ENCODE results near the gene MRPL11.

Gene MRPL11

DNA sequence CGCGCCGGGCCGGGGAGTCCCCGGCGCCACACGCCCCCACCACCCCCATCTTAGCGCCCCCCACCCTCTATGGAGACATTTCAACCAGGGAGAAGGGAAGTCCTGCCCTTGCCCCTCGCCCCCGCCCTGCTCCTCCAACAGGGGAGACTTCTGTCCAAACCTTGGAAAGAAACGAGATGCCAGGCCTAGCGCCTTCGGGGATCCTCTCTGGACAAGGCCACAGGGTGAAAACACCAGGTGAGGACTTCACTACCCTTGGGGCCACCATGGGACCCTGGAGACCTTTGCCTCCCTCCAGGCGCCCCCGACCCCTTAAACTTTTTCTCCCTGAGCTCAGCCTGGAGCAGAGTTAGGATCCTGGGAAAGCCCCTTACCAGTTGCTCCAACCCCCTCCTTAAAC, 29.4 kb downstream of the MRPL11 start:
- H3K4me3 ChIP-seq (ENCODE audit: low read length) = no peak overlapping the region
- no peak for TF ChIP-seq CTCF (conservative IDR thresholded peaks at IDR 0.05; ENCODE audit: low read depth, low read length)
- no peak for DNase-seq (ENCODE audit: low read depth)

DNA sequence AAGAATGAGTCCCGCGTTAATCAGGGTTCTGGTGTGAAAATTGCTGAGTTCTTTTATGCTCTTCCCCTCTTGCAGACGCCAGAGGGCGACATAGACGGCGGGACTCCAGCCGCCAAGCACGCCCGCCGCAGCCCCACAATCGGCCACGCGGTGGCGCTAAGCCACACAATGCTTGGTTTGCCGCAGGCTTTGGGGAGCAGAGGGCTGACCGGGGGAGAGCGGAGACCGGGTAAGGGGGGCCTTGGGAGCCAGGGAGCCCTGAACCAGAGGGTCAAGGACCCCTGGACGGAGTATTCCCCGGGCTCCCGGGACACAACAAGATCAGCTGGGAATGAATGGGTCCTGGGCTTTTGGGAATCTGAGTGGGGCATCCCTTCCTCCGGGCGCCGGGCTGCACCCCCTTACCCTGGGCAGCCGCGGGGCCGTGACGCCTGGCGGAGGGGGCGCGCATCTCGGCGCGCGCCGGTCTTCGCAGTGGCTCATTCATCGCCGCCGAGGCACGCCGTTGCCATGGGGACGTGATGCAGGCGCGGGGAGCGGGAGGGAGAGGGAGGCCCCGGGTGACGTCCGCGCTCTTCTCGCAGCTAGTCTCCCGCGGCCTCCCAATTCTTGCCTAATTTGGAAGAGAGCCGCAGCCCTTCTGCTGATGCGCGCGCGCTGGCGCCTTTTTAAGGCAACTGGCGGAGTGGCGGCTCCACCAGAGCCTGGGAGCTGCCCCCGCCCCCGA, 30.0 kb downstream of the MRPL11 start:
- peak; percentile 19 for DNase-seq (ENCODE audit: low read depth)
- TF ChIP-seq CTCF (conservative IDR thresholded peaks at IDR 0.05; ENCODE audit: low read depth, low read length) = peak; percentile 100
- H3K4me3 ChIP-seq (ENCODE audit: low read length) = peak overlapping the region; percentile 32

GRCh38 chr11:66407651-66408050, 31.0 kb downstream of the MRPL11 start:
- no peak for DNase-seq (ENCODE audit: low read depth)
- no peak for TF ChIP-seq CTCF (conservative IDR thresholded peaks at IDR 0.05; ENCODE audit: low read depth, low read length)
- no peak overlapping the region for H3K4me3 ChIP-seq (ENCODE audit: low read length)

GRCh38 chr11:66393954-66394353, 44.7 kb downstream of the MRPL11 start:
- H3K4me3 ChIP-seq (ENCODE audit: low read length) = no peak overlapping the region
- no peak for TF ChIP-seq CTCF (conservative IDR thresholded peaks at IDR 0.05; ENCODE audit: low read depth, low read length)
- DNase-seq (ENCODE audit: low read depth) = no peak

DNA sequence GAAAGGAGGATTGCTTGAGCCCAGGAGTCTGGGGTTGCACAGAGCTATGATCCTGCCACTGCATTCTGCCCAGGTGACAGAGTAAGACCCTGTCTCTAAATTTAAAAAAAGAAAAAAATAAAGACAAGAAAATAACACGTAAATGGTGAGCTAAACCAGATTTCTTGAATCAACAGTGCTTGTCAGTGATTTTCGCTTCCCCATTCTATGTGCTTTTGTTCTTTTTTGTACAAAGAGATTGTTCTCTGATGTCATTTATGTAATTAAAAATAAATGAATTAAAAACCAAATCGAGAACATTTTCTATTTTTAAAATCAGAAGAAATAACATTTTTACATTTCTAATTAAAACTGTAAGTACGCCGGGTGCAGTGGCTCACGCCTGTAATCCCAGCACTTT, 47.3 kb downstream of the MRPL11 start:
- TF ChIP-seq CTCF (conservative IDR thresholded peaks at IDR 0.05; ENCODE audit: low read depth, low read length) = no peak
- DNase-seq (ENCODE audit: low read depth) = no peak
- no peak overlapping the region for H3K4me3 ChIP-seq (ENCODE audit: low read length)

DNA sequence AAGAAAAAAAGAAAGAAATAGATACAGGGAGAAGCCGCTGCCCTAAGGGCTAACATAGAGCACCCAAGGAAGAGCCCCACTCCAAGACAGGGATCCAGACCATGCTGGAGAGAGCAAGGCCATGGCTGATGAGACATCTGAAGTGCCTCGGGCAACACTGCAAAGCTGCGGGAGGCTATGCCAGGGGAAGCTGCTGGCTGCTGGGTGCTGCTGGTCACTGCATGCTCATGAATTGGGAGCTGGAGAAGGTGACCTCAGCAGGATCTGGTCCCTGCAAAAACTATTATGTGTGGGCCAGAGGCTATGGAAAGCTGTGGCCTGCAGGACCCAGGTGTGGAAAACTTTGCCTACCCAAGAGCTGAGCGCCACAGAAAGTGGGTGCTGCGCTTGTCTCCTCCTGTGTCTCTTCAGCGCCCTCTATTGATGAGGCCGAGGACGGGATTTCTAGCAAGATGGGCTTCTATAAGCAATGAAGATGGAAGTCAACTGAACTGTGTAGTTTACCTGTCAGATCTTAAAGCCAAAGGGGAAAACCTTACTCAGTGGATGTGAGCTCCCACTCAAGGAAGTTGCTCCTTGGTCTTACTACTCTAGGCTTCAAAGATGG, 49.8 kb downstream of the MRPL11 start:
- H3K4me3 ChIP-seq (ENCODE audit: low read length) = no peak overlapping the region
- DNase-seq (ENCODE audit: low read depth) = no peak
- TF ChIP-seq CTCF (conservative IDR thresholded peaks at IDR 0.05; ENCODE audit: low read depth, low read length) = peak; percentile 87
